H9 (cell line): ENCODE measurements around the gene ANAPC1. TPM values are rescaled to one million over a fixed set of nuclear protein-coding genes. Genes with fewer than 3 reads are reported as not detected.

Experiments used
- DNase-seq: peaks from one replicate; pipeline ENCODE4 v3.0.0-alpha.2; 2017
- H2AFZ ChIP-seq: one replicate; pipeline ENCODE4 v1.6.1; 2013; ENCODE audit warnings: mild to moderate bottlenecking, low read length, control low read depth, moderate library complexity
- H2AK5ac ChIP-seq: 2 replicates; pipeline ENCODE4 v1.6.1; 2013; ENCODE audit warnings: low read length, control low read depth, mixed read lengths; ENCODE audit not compliant: insufficient read length
- H2BK120ac ChIP-seq: one replicate; pipeline ENCODE4 v1.6.1; 2013; ENCODE audit warnings: low read depth, mild to moderate bottlenecking, low read length, control low read depth, inconsistent platforms; ENCODE audit not compliant: poor library complexity, severe bottlenecking
- H2BK12ac ChIP-seq: 2 replicates; pipeline ENCODE4 v1.6.1; 2013; ENCODE audit warnings: low read length, control low read depth, mixed read lengths, low read depth; ENCODE audit not compliant: insufficient read length
- H2BK15ac ChIP-seq: 2 replicates; pipeline ENCODE4 v1.6.1; 2013; ENCODE audit warnings: low read depth, low read length, control low read depth
- H2BK20ac ChIP-seq: one replicate; pipeline ENCODE4 v1.6.1; 2013; ENCODE audit warnings: low read depth, mild to moderate bottlenecking, low read length, control low read depth, inconsistent platforms; ENCODE audit not compliant: poor library complexity, severe bottlenecking
- H2BK5ac ChIP-seq: 2 replicates; pipeline ENCODE4 v1.6.1; 2013; ENCODE audit warnings: low read length, control low read depth, mixed read lengths; ENCODE audit not compliant: insufficient read length
- H3K14ac ChIP-seq: 2 replicates; pipeline ENCODE4 v1.6.1; 2013; ENCODE audit warnings: low read length, control low read depth; ENCODE audit not compliant: insufficient read depth
- H3K18ac ChIP-seq: 2 replicates; pipeline ENCODE4 v1.6.1; 2013; ENCODE audit warnings: low read depth, mild to moderate bottlenecking, mixed read lengths, low read length, control low read depth; ENCODE audit not compliant: insufficient read length
- H3K23ac ChIP-seq: 2 replicates; pipeline ENCODE4 v1.6.1; 2013; ENCODE audit warnings: low read length, control low read depth, mixed read lengths, low read depth; ENCODE audit not compliant: insufficient read length
- H3K23me2 ChIP-seq: 2 replicates; pipeline ENCODE4 v1.6.1; 2013; ENCODE audit warnings: low read depth, mild to moderate bottlenecking, mixed read lengths, low read length, control low read depth; ENCODE audit not compliant: insufficient read length, poor library complexity, severe bottlenecking
- H3K27ac ChIP-seq: 2 replicates; pipeline ENCODE4 v1.5.1; 2013; ENCODE audit warnings: low read length, control low read depth, mixed read lengths, low read depth; ENCODE audit not compliant: insufficient read length
- H3K27me3 ChIP-seq: 2 replicates; pipeline ENCODE4 v1.6.1; 2013; ENCODE audit warnings: low read length, control low read depth, inconsistent platforms; ENCODE audit not compliant: insufficient read depth
- H3K4ac ChIP-seq: 2 replicates; pipeline ENCODE4 v1.6.1; 2013; ENCODE audit warnings: low read depth, mild to moderate bottlenecking, control low read depth, inconsistent platforms, low read length, moderate library complexity
- H3K4me1 ChIP-seq: 2 replicates; pipeline ENCODE4 v1.6.1; 2013; ENCODE audit warnings: low read length, control low read depth, inconsistent platforms; ENCODE audit not compliant: insufficient read depth
- H3K4me2 ChIP-seq: 2 replicates; pipeline ENCODE4 v1.6.1; 2013; ENCODE audit warnings: low read length, control low read depth, mixed read lengths; ENCODE audit not compliant: insufficient read length, insufficient read depth
- H3K56ac ChIP-seq: 2 replicates; pipeline ENCODE4 v1.6.1; 2013; ENCODE audit warnings: low read depth, mild to moderate bottlenecking, mixed read lengths, low read length, control low read depth; ENCODE audit not compliant: insufficient read length
- H3K79me1 ChIP-seq: 2 replicates; pipeline ENCODE4 v1.6.1; 2013; ENCODE audit warnings: low read depth, mild to moderate bottlenecking, moderate library complexity, low read length, control low read depth, inconsistent platforms; ENCODE audit not compliant: insufficient read depth, poor library complexity, severe bottlenecking
- H3K79me2 ChIP-seq: 2 replicates; pipeline ENCODE4 v1.6.1; 2013; ENCODE audit warnings: low read length, control low read depth, inconsistent platforms; ENCODE audit not compliant: insufficient read depth
- H3K9ac ChIP-seq: 2 replicates; pipeline ENCODE4 v1.6.1; 2013; ENCODE audit warnings: low read length, control low read depth, mixed read lengths; ENCODE audit not compliant: insufficient read length; ENCODE audit errors: extremely low read depth
- H3K9me3 ChIP-seq: one replicate; pipeline ENCODE4 v1.6.1; 2013; ENCODE audit warnings: low read depth, low read length, inconsistent platforms; ENCODE audit not compliant: control insufficient read depth
- H3T11ph ChIP-seq: one replicate; pipeline ENCODE4 v1.6.1; 2013; ENCODE audit warnings: mild to moderate bottlenecking, low read length, control low read depth, inconsistent platforms
- H4K20me1 ChIP-seq: one replicate; pipeline ENCODE4 v1.6.1; 2013; ENCODE audit not compliant: control insufficient read depth, insufficient read length, insufficient read depth
- H4K5ac ChIP-seq: 2 replicates; pipeline ENCODE4 v1.6.1; 2013; ENCODE audit warnings: low read depth, mild to moderate bottlenecking, mixed read lengths, low read length, control low read depth; ENCODE audit not compliant: insufficient read length
- H4K8ac ChIP-seq: replicated peaks from 2 replicates; pipeline ENCODE4 v1.6.1; 2013; ENCODE audit warnings: low read length, control low read depth, mixed read lengths, low read depth; ENCODE audit not compliant: insufficient read length
- H4K91ac ChIP-seq: 2 replicates; pipeline ENCODE4 v1.6.1; 2013; ENCODE audit warnings: low read depth, mild to moderate bottlenecking, moderate library complexity, mixed read lengths, low read length, control low read depth; ENCODE audit not compliant: insufficient read length
- H3K27ac Mint-ChIP-seq, 3 experiments: 2 replicates in 2 of 3; 3 replicates in 1 of 3; pipeline ENCODE4 v1.8.0; 2020 to 2021; ENCODE audit warnings: mixed read lengths in 3 of 3, mild to moderate bottlenecking in 1 of 3, moderate library complexity in 1 of 3
- H3K27me3 Mint-ChIP-seq: 2 replicates; pipeline ENCODE4 v1.8.0; 2021; ENCODE audit warnings: low read depth, mild to moderate bottlenecking, moderate library complexity, mixed read lengths
- H3K36me3 Mint-ChIP-seq, 3 experiments: 2 replicates in 2 of 3; 3 replicates in 1 of 3; pipeline ENCODE4 v1.8.0; 2020 to 2021; ENCODE audit warnings: low read depth in 3 of 3, mixed read lengths in 3 of 3; ENCODE audit not compliant: insufficient read depth in 1 of 3
- H3K4me1 Mint-ChIP-seq, 2 experiments: 2 replicates each; pipeline ENCODE4 v1.8.0; 2020; ENCODE audit warnings: mixed read lengths in 2 of 2
- H3K4me3 Mint-ChIP-seq, 2 experiments: 2 replicates in 1 of 2; 3 replicates in 1 of 2; pipeline ENCODE4 v1.8.0; 2020 to 2021; ENCODE audit warnings: mild to moderate bottlenecking in 2 of 2, mixed read lengths in 2 of 2, moderate library complexity in 1 of 2
- H3K9me3 Mint-ChIP-seq, 2 experiments: 2 replicates in 1 of 2; 3 replicates in 1 of 2; pipeline ENCODE4 v1.8.0; 2020; ENCODE audit warnings: mild to moderate bottlenecking in 2 of 2, mixed read lengths in 2 of 2, moderate library complexity in 1 of 2
- WGBS: extraction: QIAGEN DNeasy Blood & Tissue Kit; methylation state at CpG from one replicate; pipeline ENCODE4 v1.1.7; 2013; ENCODE audit warnings: missing lambda C conversion rate, low lambda C conversion rate, mixed read lengths; ENCODE audit not compliant: insufficient read length; ENCODE audit errors: extremely low coverage; 5-methylcytosine and 5-hydroxymethylcytosine counted together
- total RNA-seq: library from RNA; stranded (reverse); gene quantifications from 2 replicates; pipeline ENCODE4 v1.2.1, GENCODE V29; 2021
- TF ChIP-seq, protein P1 (sequence below): fragments of 200-600 bp; sonication (generic); conservative IDR thresholded peaks from 3 replicates; pipeline ENCODE4 v1.8.0; 2021; ENCODE audit warnings: antibody characterized with exemption, mild to moderate bottlenecking

The ANAPC1 gene
- total RNA-seq, 1 experiment from 2014 or later: 79.1 TPM

DNA sequence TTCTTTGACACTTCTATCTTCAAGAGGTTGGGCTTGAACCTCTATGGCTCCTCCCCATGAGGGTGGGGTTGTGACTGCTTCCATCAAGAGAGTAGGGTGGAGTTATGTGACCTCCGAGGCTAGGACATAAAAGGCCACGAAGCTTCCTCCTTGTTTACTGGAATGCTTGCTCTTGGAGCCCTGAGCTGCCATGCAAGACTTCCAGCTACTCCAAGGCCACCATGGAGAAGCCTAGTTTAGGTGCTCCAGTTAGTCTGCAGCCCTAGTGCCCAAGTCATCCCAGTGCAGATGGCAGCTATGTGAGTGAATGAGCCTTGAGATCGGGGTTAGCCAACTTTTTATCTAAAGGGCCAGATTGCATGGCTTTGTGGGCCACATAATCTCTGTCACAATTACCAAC, 12.0 kb upstream of the ANAPC1 start:
- H3K79me2 ChIP-seq: no peaks in the 10 kb centered on the region
- H3K4me1 ChIP-seq: no peaks in the 10 kb centered on the region
- no peak overlapping the region for H2AFZ ChIP-seq
- Mint-ChIP-seq H3K4me3 (0 out of 5 replicates have a peak overlapping the region, but pooled peaks of 1 of the 2 experiments have one; percentile 7), H3K27me3 (peaks cover 47% of the 10 kb centered on the region), H3K9me3 (no peaks in the 10 kb centered on the region), H3K27ac (no peak overlapping the region), H3K36me3 (no peaks in the 10 kb centered on the region; a peak in 1 of 7 replicates), H3K4me1 (peaks cover 16 to 19% of the 10 kb centered on the region in 2 experiments)
- no peak for DNase-seq
- H3K27me3 ChIP-seq: peaks cover 4% of the 10 kb centered on the region; the same call in 1 of the 2 replicates
- TF ChIP-seq, protein P1, sequence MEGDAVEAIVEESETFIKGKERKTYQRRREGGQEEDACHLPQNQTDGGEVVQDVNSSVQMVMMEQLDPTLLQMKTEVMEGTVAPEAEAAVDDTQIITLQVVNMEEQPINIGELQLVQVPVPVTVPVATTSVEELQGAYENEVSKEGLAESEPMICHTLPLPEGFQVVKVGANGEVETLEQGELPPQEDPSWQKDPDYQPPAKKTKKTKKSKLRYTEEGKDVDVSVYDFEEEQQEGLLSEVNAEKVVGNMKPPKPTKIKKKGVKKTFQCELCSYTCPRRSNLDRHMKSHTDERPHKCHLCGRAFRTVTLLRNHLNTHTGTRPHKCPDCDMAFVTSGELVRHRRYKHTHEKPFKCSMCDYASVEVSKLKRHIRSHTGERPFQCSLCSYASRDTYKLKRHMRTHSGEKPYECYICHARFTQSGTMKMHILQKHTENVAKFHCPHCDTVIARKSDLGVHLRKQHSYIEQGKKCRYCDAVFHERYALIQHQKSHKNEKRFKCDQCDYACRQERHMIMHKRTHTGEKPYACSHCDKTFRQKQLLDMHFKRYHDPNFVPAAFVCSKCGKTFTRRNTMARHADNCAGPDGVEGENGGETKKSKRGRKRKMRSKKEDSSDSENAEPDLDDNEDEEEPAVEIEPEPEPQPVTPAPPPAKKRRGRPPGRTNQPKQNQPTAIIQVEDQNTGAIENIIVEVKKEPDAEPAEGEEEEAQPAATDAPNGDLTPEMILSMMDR: no peak
- H2BK5ac ChIP-seq: no peak overlapping the region
- H4K20me1 ChIP-seq: no peaks in the 10 kb centered on the region
- H2BK15ac ChIP-seq: no peak overlapping the region
- no peak overlapping the region for H3K4ac ChIP-seq
- H3T11ph ChIP-seq: no peak overlapping the region
- H3K9ac ChIP-seq: no peak overlapping the region
- H4K5ac ChIP-seq: no peak overlapping the region
- peaks cover 6% of the 10 kb centered on the region for H3K23me2 ChIP-seq
- H3K18ac ChIP-seq: no peak overlapping the region
- WGBS: no CpG with 5 or more reads among the region's 3 CpGs
- no peak overlapping the region for H3K14ac ChIP-seq
- no peak overlapping the region for H4K8ac ChIP-seq
- H3K4me2 ChIP-seq: no peak overlapping the region
- no peaks in the 10 kb centered on the region for H3K79me1 ChIP-seq
- no peak overlapping the region for H2BK12ac ChIP-seq
- H3K9me3 ChIP-seq: no peaks in the 10 kb centered on the region
- H4K91ac ChIP-seq: no peak overlapping the region
- no peak overlapping the region for H2BK120ac ChIP-seq
- H2BK20ac ChIP-seq: no peak overlapping the region
- no peak overlapping the region for H2AK5ac ChIP-seq
- H3K56ac ChIP-seq: no peak overlapping the region
- H3K27ac ChIP-seq: no peak overlapping the region
- no peak overlapping the region for H3K23ac ChIP-seq
